Right renal pelvis (tissue), 4 donors: ENCODE results near the gene EPX. TPM values are rescaled to one million over a fixed set of nuclear protein-coding genes. Genes with fewer than 3 reads are reported as not detected.
"Not testable (repeated sequence)": the region's sequence is repeated elsewhere in the genome, so short reads cannot be mapped to it uniquely, and the experiment has no call there.

Experiments
- DNase-seq, 4 donors: peaks; one replicate each; pipeline ENCODE4 v3.0.0-alpha.2; 2013; ENCODE audit warnings: low read depth in 4 of 4, low spot score in 3 of 4, missing footprints in 1 of 4
- polyA plus RNA-seq, 4 donors: library from polyadenylated mRNA; unstranded; fragments of 120-200 nt; gene quantifications; one replicate each; pipeline ENCODE4 v1.2.1, GENCODE V29; 2013; ENCODE audit not compliant: insufficient read length in 4 of 4

Gene EPX, protein sequence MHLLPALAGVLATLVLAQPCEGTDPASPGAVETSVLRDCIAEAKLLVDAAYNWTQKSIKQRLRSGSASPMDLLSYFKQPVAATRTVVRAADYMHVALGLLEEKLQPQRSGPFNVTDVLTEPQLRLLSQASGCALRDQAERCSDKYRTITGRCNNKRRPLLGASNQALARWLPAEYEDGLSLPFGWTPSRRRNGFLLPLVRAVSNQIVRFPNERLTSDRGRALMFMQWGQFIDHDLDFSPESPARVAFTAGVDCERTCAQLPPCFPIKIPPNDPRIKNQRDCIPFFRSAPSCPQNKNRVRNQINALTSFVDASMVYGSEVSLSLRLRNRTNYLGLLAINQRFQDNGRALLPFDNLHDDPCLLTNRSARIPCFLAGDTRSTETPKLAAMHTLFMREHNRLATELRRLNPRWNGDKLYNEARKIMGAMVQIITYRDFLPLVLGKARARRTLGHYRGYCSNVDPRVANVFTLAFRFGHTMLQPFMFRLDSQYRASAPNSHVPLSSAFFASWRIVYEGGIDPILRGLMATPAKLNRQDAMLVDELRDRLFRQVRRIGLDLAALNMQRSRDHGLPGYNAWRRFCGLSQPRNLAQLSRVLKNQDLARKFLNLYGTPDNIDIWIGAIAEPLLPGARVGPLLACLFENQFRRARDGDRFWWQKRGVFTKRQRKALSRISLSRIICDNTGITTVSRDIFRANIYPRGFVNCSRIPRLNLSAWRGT
- polyA plus RNA-seq: 1 to 10 TPM in 1 of 4 donors, under 1 TPM in 3; 0.50 to 1.3 (median 0.86) TPM

DNA sequence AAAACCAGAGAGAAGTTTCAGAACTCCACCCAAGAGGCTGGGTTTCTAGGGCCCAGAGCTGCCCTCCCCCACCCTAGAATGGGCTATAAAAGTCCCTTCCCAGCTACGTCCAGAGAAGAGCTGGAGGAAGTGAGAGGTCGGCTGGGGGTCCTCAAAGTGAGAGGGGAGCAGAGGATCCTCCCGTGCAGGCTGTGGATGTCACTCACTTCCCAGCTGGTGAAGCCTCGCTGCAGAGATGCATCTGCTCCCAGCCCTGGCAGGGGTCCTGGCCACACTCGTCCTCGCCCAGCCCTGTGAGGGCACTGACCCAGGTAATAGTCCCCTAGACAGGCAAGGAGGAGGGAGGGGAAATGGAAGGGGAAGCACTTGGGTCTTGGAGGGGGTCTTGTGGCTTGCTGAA is at the start of gene EPX:
TSS of gene EPX (plus strand) at position 115 of the 400 bp plus-strand sequence. CDS start at position 236, 121 bp downstream.
- DNase-seq: no peak

DNA sequence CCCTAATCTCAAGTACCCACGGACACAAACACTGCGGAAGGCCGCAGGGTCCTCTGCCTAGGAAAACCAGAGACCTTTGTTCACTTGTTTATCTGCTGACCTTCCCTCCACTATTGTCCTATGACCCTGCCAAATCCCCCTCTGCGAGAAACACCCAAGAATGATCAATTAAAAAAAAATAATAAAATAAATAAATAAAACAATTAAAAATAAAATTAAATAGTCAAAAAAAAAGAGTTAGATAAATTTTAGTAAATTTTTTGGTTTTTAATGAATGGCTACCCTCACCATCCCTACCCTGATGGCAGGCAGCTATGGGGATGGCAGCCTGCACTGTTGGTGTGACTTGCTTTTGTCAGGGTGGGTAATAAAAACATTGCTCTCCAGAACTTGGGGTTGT is 49.2 kb upstream of the EPX start:
- not testable (repeated sequence) for DNase-seq

DNA sequence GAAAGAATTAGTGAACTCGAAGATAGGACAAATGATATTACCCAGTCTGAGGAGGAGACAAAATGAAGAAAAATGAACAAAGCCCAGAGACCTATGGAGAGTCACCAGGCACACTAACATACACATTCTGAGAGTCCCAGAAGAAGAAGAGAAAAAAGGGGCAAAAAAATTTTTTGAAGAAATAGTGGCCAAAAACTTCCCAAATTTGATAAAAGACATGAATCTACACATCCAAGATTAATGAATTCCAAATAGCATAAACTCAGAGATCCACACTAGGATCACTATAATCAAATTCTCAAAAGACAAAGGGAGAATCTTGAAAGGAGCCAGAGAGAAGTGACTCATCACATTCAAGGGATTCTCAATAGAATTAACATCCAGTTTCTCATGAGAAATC is 47.7 kb upstream of the EPX start:
- DNase-seq: no peak

DNA sequence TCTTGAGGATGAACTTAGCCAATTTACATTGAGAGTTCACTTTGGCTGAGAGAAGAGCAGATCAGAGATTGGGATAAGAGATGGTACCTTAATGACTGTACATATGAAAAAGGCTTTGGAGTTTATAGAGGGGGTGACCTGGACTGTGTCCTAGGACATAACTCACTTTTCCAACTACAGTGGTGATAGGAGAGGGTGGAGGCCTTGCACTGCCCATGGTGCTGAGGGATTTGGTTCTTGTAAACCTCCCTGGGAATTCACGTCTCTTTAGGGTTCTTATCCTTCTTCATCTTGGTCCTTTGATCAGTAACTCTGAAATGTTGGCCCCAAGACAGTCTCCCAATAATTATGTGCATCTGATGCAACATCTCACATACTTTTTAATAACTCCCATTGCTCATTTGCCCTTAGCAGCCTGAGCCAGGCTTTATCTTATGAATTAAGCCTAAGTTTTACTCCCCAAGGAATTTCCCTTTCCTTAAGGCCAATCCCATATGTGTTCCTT is 44.5 kb upstream of the EPX start, which contains the start of gene OR4D1:
TSS of gene OR4D1 (plus strand) at position 455 of the 505 bp plus-strand sequence. CDS start 6,770 bp downstream, outside the sequence.
- DNase-seq: no peak

DNA sequence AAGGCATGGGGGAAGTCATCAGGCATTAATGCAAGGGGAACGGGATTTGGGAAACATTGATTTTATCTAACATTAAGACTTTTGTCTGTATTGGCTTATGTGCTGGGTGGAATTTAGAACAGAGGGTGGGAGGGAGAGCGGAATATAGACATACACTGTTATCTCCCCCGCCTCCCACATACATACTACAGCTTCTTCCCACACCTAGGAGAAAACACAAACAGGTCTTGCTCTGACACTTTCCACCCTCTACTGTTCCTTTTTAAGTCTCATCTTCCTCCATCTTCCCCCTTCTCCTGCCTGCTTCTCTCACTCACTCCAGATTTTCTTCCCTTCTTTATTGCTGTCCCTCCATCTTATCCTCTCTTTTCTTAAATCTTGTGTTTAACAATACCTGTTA is 43.9 kb upstream of the EPX start:
- no peak for DNase-seq

DNA sequence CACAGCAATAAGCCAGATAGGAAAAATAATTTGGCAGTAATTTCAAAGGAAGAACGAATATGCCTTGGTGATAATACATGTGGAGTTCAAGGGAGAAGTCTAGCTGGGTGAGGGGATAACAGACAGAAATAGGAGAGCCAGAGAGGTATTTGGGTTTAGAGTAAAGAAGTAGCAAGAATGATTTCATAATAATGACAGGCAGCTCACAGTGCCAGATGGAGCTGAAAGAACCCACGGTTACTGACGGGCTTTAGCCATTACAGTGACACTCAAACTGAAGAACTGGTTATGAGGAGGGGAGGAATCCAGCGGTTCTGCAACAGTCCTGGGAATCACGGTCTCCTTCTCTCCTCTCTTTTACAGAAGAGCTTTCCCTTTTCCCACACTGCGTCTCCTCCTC is 42.1 kb upstream of the EPX start:
- no peak for DNase-seq

DNA sequence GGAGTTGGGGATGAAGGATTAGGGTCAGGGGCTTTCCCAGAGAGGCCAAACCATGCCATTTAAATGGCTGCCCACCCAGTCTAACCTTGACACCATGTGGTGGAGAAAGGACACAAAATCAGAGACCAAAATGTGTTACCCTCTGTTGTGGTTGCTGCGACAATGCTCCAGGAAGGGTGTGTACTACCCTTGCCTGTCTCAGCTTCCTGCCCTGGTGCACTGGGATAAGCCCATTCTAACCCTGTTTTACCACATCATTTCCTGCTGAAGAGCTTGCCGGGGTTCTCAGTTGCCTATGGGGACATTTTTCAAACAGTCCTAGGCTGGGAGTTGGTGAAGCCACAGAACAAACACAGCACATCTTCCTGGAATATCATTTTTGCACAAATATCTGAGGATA is 39.5 kb upstream of the EPX start:
- DNase-seq: no peak

DNA sequence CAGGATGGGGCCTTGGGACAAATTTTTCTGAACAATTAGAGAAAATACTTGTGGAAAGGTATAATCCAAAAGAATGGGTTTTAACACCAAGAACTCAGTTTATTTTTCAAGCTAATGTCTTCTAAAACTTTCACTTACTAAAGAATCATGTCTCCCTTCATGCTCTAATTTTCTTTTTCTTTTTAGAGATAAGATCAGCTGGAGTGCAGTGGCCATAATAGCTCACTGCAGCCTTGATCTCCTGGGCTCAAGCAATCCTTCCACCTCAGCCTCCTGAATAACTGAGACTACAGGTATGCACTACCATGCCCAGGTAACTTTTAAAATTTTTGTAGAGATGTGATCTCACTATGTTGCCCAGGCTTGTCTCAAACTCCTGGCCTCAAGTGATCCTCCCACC is 38.9 kb upstream of the EPX start:
- no peak for DNase-seq

DNA sequence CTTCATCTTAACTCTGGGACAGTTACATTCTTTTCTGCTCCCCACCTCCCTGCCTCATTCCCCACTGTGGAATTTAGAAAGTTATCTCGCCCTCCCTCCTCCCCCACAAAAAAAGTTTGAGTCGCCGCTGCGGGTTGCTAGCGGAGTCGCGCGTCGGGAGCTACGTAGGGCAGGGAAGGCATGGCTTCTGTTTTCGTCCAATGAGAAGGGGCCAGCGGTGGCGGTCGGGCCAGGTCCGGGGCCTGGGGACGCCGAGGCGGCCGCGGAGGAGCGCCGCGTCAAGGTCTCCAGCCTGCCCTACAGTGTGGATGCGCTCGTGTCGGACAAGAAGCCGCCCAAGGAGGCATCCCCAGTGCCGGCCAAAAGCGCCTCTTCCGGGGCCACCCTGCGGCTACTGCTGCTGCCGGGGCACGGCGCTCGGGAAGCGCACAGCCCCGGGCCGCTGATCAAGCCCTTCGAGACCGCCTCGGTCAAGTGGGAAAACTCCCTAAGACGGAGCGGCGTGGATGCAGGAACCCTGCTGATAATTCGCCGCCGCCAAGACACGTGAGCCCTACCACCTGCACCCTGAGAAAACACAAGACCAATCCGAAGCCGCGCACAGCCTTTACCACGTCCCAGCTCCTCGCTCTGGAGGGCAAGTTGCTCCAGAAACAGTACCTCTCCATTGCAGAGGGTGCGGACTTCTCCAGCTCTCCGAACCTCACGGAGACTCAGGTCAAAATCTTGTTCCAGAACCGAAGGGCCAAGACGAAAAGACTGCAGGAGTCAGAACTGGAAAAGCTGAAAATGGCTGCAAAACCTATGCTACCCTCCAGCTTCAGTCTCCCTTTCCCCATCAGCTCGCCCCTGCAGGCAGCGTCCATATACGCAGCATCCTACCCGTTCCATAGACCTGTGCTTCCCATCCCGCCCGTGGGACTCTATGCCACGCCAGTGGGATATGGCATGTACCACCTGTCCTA is 35.4 kb upstream of the EPX start:
- DNase-seq: peak in 1 of 4 donors; percentile 8

DNA sequence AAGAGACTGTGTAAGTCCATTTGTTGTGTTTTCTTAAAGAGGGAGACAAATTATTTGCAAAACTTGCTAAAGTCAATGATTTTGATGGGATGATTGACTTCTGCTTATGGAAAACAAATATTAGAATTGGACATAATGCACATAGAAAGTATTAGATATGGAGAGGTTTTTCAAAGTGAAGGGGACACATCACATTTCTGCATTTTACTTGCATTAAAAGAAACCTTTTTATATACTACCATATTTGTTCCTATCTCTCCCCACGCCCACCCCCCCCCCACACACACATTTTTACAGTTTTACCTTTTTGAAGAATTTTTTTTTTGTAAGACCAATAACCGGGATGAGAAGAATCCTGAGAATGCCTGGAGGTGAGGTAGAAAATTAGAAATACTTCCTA is 34.3 kb upstream of the EPX start:
- DNase-seq: no peak

DNA sequence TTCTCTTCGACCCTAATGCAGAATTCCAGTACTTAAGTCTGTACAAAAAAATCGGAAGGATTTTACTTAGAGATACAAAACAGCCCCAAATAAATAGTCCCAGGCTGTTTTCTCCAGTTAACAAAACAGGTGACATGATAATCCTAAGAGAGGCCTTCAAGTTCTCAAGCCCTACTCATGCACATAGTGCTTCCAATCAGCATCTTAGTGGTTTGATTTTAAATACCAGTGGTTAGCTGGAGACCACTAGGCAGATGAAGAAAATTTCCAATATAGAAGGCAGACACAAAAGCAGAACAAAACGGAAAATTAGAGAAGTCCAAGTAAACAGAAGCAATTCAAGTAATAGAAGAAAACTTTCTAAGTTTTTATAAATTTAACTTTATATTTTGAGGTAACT is 31.0 kb upstream of the EPX start:
- DNase-seq: no peak

DNA sequence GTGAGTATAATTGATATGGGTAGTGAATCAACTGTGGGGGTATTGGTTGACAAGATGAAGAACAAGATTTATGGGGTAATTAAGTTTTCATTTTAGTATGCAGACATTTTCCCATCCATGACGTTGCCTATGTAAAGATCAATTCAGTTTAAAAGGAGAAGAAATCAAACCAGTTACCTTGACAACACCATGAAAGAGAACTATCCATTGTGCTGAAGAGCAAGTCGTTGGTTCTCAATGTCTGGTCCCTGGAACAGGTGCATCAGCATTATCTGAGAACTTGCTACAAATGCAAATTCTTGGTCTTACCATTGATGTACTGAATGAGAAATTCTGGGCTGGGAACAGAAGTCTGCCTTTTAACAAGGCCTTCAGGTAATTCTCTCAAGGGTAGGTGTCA is 26.5 kb upstream of the EPX start:
- no peak for DNase-seq

DNA sequence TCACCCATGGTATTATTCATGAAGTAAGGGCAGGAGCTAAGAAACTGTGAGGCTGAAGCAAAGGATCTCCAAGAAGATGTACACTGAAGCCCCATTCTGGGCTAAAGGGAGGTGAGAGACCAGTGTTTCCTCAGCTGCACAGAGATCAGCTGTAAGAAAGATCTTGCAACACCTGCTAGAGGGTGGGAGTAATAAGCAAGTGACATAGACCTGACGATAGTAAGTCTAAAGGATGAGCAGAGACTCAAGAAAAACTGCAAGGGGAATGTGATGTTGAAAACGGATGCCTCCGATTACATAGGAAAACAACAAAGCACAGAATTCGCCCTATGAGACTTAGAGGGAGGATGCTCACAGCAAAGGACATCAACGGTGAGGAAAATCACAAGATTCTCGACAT is 25.8 kb upstream of the EPX start, which contains the start of gene OR4D2:
TSS of gene OR4D2 (plus strand) at position 301 of the 400 bp plus-strand sequence. CDS start 2,674 bp downstream, outside the sequence.
- no peak for DNase-seq

DNA sequence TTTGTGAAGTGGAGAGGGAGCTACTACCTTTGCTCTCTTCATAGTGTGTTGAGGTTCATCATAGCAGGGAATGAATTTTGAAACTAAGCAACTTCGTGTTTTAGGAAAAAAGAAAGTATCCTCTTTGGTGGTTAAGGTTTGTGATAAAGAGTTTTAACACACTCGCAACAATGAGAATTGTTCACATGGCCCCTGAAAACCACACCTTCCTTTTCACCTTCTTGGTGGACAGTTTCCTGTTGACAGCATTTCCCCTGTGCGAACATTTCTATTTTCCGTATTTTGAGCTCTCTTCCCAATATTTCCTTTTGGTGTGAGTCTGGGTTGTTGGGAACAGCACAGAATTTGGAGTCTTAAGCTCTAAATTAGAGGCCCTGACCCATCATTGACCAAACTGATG is 21.9 kb upstream of the EPX start:
- DNase-seq: no peak

DNA sequence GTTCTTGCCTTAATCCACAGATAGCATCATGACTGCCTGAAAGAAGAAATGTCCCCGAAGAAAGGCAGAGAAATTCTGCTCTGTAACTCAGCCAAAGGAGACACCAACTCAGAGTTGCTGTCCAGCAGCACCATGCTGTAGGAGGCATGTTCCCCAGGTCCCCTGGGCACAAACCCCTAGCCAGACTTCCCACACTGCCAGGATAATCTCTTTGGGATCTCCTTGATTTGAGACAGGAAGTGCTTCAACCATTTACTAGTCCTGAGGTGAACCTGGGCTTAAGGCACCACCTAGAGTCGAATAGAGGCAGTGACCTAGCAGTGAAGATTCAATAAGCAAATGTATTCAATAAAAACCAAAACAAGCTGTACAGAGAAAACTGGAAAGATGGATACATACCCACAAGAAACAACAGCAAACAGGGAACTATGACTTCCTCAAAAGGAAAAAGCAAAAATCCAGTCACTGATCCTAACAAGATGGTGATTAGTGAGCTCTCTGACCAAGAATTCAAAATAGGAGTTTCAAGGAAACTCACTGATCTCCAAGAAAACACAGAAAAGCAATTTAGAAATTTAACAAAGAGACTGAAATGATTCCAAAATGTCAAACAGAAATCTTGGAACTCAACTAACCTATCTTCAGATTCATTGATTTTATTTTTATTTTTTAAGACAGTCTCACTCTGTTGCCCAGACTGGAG is 20.0 kb upstream of the EPX start:
- no peak for DNase-seq

DNA sequence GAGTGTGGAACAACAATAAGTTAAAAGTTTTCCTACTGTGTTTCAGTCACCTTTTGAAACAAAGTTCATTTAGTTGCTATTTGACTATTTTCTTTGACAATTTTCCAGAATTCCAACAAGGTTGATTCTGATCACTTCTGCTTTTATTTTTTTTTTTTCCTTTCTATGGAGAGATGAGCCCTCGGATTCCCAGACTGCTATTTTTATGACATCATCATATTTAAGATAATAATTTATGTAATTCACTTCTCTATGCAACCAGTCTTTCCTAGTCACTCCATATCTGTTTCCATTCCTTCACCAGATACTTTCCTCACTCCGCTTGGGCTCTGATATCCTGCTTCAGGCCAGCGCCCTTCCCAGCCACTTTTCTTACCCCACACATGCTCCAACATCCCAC is 17.7 kb upstream of the EPX start:
- DNase-seq: no peak

DNA sequence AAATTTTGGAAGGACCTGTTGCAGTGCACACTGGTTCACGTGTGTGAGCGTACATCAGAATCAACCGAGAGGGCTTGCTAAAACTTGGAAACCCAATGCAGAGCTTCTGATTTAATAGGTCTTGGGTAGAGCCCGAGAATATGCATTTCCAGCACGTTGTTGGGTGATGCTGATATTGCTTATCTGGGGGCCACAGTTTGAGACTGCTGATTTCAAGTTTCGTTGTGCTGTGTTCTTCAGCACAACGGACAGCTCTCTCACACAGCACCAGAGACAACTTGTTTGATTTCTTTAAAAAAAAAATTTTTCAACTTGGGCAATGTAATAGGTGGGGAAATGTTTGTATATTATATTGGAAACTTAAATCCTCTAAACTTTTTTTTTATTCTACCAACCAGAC is 16.3 kb upstream of the EPX start:
- peak in 1 of 4 donors; percentile 1 for DNase-seq

DNA sequence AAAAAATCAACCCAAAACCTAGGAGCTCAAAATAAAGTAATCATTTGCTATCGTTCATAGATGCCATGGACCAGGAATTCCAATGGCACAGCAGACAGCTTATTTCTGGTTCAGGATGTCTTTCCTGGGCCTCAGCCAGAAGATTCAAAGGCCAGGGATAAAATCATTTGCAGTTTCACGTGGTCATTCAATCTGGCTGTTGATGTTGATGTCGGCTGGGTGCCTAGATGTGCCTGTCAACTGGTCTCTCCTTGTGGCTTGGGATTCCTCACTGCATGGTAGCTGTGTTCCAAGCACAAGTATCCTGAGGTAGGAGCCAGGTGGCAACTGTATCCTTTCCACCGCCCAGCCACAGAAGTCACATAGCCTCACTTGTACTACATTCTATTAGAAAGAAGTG is 10.7 kb upstream of the EPX start:
- no peak for DNase-seq

DNA sequence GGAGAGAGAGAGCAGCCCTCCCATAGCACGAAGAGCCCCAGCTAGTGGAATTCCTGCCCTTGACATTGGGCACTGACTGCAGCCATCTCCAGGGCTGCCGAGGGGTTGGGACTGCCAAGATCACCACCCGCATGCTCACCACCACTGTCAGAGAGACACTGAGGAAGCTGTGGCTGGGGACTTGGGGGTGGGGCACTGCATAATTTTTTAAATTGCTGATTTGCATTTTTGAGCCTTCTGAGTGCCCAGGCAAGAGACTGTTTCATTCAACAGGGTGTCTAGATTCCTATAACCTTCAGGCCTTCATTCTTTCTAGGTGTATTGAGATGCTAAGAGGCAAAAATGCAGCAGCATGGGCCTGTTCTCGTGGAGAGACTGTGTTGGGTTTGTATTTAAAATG is 9.0 kb upstream of the EPX start:
- DNase-seq: no peak
